ENCODE measurements around the gene LRRTM4. TPM values are rescaled to one million over a fixed set of nuclear protein-coding genes. Genes with fewer than 3 reads are reported as not detected.
"Not testable (repeated sequence)": the region's sequence is repeated elsewhere in the genome, so short reads cannot be mapped to it uniquely, and the experiment has no call there.

LRRTM4 gene
- total RNA-seq, 1 donor from 2014 or later, result 5.4 TPM

DNA sequence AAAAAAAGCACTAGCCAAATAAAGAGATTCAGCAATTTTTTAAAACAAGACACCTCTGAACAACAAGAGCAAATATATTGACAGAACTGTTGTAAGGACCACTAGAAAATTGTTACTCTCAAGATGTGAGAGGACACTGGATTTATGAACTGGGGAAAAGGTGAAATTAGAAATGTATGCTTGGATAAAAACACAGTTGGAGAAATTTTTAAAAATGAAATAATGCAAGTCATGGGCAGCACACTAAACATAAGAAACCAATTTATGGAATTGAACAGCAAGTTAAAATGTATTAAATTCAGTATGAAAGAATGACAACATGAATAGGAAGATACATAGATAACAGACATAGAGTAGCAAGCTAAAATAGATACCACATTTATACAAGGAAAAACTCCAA is 377.4 kb downstream of the LRRTM4 start:
- Mint-ChIP-seq H3K9me3 (no peaks in the 10 kb centered on the region), H3K27me3 (no peaks in the 10 kb centered on the region), H3K27ac (no peak overlapping the region), H3K36me3 (peaks cover 2% of the 10 kb centered on the region), H3K4me3 (no peak overlapping the region), H3K4me1 (ENCODE audit: unreplicated experiment) (no peaks in the 10 kb centered on the region)
- TF ChIP-seq, protein P1, sequence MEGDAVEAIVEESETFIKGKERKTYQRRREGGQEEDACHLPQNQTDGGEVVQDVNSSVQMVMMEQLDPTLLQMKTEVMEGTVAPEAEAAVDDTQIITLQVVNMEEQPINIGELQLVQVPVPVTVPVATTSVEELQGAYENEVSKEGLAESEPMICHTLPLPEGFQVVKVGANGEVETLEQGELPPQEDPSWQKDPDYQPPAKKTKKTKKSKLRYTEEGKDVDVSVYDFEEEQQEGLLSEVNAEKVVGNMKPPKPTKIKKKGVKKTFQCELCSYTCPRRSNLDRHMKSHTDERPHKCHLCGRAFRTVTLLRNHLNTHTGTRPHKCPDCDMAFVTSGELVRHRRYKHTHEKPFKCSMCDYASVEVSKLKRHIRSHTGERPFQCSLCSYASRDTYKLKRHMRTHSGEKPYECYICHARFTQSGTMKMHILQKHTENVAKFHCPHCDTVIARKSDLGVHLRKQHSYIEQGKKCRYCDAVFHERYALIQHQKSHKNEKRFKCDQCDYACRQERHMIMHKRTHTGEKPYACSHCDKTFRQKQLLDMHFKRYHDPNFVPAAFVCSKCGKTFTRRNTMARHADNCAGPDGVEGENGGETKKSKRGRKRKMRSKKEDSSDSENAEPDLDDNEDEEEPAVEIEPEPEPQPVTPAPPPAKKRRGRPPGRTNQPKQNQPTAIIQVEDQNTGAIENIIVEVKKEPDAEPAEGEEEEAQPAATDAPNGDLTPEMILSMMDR (conservative IDR thresholded peaks at IDR 0.05), result no peak
- DNase-seq (ENCODE audit: extremely low spot score, unreplicated experiment), result no peak

DNA sequence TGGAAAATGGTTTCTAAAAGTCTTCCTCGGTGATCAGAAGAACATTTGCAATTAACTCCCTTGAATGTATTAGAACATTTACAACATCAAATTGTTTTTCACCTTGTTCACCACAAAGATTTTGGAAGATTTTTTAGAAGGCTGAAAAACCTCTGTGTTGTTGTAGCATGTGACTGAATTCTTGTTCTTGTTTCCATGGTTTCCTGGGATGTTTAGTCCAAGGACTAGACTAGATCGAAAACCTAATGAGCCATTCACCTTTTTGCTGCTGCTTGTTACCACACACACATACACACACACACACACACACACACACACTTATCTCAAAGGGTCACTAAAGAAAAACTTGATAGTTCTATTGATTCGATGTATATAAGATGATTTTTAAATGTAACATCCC is 380.0 kb downstream of the LRRTM4 start:
- TF ChIP-seq, protein P1 (conservative IDR thresholded peaks at IDR 0.05), result no peak
- H3K9me3 Mint-ChIP-seq, result no peaks in the 10 kb centered on the region
- no peaks in the 10 kb centered on the region for H3K36me3 Mint-ChIP-seq
- H3K4me3 Mint-ChIP-seq, result no peak overlapping the region
- H3K4me1 Mint-ChIP-seq (ENCODE audit: unreplicated experiment), result no peaks in the 10 kb centered on the region
- H3K27me3 Mint-ChIP-seq, result no peaks in the 10 kb centered on the region
- no peak overlapping the region for H3K27ac Mint-ChIP-seq
- DNase-seq (ENCODE audit: extremely low spot score, unreplicated experiment), result no peak

DNA sequence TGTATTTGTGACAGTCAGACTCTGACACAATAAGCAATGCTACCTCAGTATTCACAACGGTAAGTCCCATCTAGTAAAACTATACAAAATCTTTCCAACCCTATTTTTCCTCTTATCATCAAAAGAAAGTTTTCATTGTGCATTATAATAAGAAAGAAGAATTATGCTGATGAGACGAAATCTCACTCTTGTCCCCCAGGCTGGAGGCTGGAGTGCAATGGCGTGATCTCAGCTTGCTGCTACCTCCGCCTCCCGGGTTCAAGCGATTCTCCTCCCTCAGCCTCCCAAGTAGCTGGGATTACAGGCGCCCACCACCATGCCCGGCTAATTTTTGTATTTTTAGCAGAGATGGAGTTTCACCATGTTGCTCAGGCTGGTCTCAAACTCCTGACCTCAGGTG is 393.7 kb downstream of the LRRTM4 start:
- H3K4me1 Mint-ChIP-seq (ENCODE audit: unreplicated experiment); H3K27ac Mint-ChIP-seq; H3K4me3 Mint-ChIP-seq; H3K27me3 Mint-ChIP-seq; DNase-seq (ENCODE audit: extremely low spot score, unreplicated experiment); H3K9me3 Mint-ChIP-seq; H3K36me3 Mint-ChIP-seq: not testable (repeated sequence)

DNA sequence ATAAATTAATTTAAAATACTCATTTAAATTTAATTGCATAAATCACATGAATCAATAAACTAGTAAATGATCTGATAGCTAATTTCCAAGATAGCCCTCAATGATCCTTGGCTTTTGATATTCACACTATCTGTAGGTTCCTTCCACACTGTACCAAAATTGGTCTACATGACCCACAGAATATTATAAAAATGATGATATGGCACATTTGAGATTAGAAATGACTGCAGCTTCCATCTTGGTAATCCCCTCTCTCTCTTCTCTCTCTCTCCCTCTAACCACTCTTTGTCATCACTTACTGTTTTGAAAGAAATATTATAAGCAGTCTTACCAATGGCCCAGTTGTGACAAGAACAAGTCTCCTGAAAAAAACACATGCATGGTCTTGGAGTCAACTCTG is 394.8 kb downstream of the LRRTM4 start:
- Mint-ChIP-seq H3K4me1 (ENCODE audit: unreplicated experiment) (no peaks in the 10 kb centered on the region), H3K9me3 (no peaks in the 10 kb centered on the region), H3K27ac (no peak overlapping the region), H3K27me3 (no peaks in the 10 kb centered on the region), H3K36me3 (no peaks in the 10 kb centered on the region), H3K4me3 (no peak overlapping the region)
- no peak for DNase-seq (ENCODE audit: extremely low spot score, unreplicated experiment)
- TF ChIP-seq, protein P1 (conservative IDR thresholded peaks at IDR 0.05), result no peak

DNA sequence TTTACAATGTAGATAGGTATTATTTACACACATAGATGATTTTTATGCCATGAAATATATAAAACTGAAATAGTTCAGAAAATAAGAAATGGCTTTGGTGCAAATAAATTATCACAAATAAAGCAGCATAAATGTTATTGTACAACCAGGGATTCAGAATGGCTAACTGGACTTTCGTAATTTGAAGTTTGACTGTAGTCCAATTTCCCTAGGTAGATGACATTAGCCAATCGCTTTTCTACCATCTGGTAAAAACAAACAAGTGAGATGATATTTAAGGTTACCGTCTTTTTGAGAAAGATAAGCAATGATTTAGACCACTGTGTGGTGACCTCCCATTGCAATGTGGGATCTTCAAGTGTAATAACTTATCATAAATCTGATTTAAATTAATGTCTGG is 400.7 kb downstream of the LRRTM4 start:
- no peak for DNase-seq (ENCODE audit: extremely low spot score, unreplicated experiment)
- Mint-ChIP-seq H3K9me3 (no peaks in the 10 kb centered on the region), H3K4me1 (ENCODE audit: unreplicated experiment) (no peaks in the 10 kb centered on the region), H3K4me3 (no peak overlapping the region), H3K36me3 (no peaks in the 10 kb centered on the region), H3K27ac (no peak overlapping the region), H3K27me3 (no peaks in the 10 kb centered on the region)
- TF ChIP-seq, protein P1 (conservative IDR thresholded peaks at IDR 0.05), result no peak

DNA sequence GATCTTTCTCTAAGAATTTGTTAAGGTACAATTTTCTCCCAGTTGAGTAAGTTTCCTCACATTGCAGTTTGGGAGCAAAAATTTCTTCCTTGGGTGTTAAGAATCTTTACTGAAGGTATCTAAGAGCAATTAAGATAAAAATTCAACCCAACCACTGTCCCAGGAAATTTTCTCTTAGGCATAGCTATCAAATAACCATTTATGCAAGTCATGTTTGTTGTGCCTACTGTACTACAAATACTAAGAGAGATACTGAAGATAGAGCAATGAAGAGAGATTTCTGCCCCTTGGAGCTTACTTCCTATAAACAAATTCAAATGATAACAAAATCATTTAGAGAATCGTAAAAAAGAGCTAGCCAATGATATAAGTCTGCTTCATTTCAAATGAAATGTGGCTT is 402.8 kb downstream of the LRRTM4 start:
- TF ChIP-seq, protein P1 (conservative IDR thresholded peaks at IDR 0.05), result no peak
- DNase-seq (ENCODE audit: extremely low spot score, unreplicated experiment), result no peak
- no peak overlapping the region for H3K4me3 Mint-ChIP-seq
- H3K36me3 Mint-ChIP-seq, result no peaks in the 10 kb centered on the region
- H3K27ac Mint-ChIP-seq, result no peak overlapping the region
- no peaks in the 10 kb centered on the region for H3K27me3 Mint-ChIP-seq
- H3K9me3 Mint-ChIP-seq, result no peaks in the 10 kb centered on the region
- no peaks in the 10 kb centered on the region for H3K4me1 Mint-ChIP-seq (ENCODE audit: unreplicated experiment)

All from type B pancreatic cell (in vitro differentiated cells).